HL-60/S4 (cell line): ENCODE data around the gene TIAM1.

Experiments used
- in situ Hi-C: fragments of 300-500 bp; cut with MboI; formaldehyde crosslinking; loops from 2 replicates; pipeline ENCODE4 v1.14.3; 2022; ENCODE audit warnings: low sequenced_read_pairs

The TIAM1 gene

DNA sequence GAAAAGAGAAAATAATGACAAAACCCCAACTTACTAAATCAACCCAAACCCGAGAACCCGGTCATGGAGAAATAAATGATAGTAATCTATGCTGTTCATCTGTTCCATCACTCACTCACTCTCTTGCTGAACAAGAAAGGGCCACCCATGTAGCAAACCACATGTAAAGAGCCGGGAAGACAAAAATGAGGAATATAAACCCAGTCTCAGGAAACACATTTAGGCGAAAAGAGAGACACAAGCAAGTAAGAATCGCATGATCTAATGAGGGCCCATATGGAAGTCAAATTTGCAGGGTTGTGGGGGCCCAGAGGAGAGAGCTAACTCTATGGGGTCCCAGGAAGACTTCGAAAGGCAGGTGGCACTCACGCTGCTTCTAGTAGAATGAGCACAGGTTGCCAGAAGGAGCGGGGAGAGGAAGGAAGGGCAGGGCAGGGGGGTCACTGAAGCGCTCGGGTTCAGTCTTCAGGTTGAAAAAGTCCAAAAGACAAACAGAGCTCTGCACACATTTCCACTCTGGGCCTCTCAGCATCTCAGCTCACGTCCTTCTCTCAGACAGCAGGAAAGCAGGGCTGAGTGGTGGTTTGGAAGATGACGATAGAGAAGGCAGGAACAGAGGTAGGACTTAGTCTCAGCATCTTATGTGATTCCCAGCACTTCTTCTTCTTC lies 162.8 kb downstream of the TIAM1 start:
- in situ Hi-C loops: loop anchor here (10.0 kb wide), 1 partner anchor 76 kb away; no protein-coding TSS in a partner anchor

- in situ Hi-C loops: loop anchor here (10.0 kb wide), 1 partner anchor 76 kb away; no protein-coding TSS in a partner anchor
Observed at GRCh38 chr21:31180256-31181081, 163.6 kb downstream of the TIAM1 start.

DNA sequence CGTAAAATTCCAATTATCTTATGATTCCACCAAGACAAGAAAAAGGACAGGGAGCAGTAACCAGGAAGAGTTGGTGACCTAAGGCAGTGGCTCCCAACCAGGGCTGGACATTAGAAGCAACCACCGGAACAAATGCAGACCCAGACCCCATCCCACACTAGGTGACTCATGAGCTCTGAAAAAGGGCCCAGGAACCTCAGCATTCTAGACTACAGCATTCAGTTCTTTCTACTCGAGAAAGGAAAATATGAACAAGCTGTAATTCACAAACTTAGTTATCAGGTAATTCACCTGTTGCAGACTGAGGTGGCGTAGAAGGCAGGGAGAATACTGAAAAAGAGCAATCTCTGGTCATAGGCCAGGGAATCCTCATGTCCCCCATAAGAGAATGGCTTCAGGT lies 167.3 kb downstream of the TIAM1 start:
- in situ Hi-C loops: no loop called here

DNA sequence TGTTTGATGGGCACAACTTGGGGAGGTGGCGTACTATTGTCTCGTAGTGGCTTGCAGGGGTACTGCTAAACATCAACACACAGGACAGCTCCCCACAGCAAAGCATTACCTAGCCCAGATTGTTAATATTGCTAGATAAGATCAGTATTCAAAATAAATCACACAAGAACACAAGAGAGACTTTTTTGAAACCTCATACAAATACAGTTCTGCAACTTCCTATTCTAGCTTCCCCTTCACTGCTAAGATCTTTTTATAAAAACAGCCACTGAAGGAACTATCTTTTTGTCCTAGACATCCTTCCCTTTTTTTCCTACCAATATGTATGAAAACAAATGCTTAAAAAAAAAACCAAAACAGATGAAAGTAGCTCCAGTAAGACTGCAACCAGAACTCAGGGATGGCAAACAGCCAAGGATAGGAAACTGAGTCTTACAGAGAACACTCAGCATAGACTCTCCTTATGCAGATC lies 167.9 kb downstream of the TIAM1 start:
- in situ Hi-C loops: no loop called here

DNA sequence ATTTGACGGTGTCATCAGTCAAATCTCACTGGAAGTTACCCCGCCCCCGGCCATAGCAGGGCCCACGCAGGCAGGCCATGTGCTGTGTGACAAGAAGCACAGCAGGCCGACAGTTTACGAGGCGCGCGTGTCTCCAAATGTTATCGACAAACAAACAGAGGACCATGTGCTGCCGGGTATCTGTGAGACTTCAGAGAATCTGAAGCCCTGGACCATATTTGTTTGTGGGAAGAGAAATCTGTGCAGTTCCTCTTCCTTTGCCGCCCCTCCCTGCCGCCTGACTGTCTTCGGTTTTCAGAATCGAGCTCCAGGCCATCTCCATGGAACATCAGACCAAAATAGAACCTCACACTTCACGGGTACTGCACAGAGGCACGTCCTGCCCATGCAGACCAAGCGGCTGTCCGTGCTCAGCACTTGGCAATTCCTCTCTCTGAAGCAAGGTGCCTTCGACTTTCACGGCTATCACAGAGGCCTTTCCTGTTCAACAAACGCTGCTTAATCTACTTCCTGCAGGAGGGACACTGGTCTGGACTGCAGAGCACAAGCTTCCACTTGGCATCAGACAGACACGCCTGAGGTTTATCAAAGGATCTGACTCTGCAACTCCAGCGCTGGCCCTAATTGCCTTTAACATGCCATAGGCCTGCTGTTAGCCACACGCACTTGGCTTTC lies 170.0 kb downstream of the TIAM1 start:
- in situ Hi-C loops: no loop called here

GRCh38 chr21:31172328-31172727 lies 171.7 kb downstream of the TIAM1 start:
- in situ Hi-C loops: no loop called here

- in situ Hi-C loops: no loop called here
Observed at GRCh38 chr21:31164713-31165694, 179.1 kb downstream of the TIAM1 start.

GRCh38 chr21:31162827-31163226 lies 181.2 kb downstream of the TIAM1 start:
- in situ Hi-C loops: no loop called here

- in situ Hi-C loops: no loop called here
Observed at GRCh38 chr21:31162079-31162699, 181.9 kb downstream of the TIAM1 start.

DNA sequence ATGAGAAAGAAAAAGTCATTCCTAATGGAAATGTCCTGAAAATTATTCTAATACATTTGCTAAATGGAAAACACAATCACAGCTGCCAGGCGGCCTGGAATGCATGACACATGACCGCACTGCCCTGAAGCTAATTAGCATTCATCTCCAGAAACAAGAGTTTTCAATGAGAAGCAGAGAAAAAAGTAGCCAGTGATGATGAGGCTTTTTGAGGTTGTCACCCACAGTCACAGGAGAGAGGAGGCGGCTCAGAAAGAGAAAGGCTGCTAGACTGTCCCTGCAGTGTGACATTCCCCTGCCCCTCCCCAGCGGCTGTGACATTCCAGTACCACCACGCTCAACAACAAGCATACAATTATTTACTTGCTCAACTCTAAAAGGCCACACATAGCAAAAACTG lies 182.9 kb downstream of the TIAM1 start:
- in situ Hi-C loops: no loop called here

DNA sequence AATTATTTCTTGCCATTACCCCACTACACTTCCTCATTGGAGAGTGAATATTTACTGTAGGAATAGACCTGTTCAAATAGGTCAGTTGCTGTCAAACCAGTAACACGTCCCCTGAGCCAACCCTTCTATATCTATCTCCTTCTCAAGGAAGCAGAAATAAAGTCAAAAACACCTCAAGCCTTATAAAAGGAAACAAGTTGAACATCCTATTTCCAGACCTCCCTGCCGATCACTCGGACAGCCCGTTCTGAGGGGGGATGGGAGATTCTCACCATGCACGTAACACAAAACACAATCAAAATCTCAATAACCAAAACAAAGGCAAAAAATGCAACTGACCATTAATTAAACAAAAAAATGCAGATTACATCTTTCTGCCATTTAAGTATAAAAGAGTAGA lies 184.3 kb downstream of the TIAM1 start:
- in situ Hi-C loops: no loop called here

GRCh38 chr21:31158789-31159581 lies 185.1 kb downstream of the TIAM1 start:
- in situ Hi-C loops: no loop called here

GRCh38 chr21:31157756-31158155 lies 186.3 kb downstream of the TIAM1 start:
- in situ Hi-C loops: no loop called here

GRCh38 chr21:31156662-31157061 lies 187.4 kb downstream of the TIAM1 start:
- in situ Hi-C loops: no loop called here

DNA sequence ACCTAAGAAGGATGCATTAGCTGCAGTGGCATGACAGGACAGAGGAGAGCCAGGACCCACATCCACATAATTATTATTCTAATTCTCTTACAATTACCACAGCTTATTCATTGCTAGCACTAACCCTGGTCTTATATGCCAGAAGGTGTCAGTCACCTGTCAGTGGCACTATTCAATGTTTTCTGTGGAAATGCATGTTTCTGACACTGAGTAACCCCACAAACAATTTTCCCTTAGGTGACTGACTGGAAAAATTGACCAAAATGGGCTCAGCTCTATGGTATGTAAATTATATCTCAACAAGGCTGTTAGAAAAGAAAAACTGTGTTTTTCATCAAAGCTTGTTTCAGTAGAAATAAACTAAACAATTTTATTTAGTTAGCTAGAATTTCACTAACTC lies 187.9 kb downstream of the TIAM1 start:
- in situ Hi-C loops: no loop called here

DNA sequence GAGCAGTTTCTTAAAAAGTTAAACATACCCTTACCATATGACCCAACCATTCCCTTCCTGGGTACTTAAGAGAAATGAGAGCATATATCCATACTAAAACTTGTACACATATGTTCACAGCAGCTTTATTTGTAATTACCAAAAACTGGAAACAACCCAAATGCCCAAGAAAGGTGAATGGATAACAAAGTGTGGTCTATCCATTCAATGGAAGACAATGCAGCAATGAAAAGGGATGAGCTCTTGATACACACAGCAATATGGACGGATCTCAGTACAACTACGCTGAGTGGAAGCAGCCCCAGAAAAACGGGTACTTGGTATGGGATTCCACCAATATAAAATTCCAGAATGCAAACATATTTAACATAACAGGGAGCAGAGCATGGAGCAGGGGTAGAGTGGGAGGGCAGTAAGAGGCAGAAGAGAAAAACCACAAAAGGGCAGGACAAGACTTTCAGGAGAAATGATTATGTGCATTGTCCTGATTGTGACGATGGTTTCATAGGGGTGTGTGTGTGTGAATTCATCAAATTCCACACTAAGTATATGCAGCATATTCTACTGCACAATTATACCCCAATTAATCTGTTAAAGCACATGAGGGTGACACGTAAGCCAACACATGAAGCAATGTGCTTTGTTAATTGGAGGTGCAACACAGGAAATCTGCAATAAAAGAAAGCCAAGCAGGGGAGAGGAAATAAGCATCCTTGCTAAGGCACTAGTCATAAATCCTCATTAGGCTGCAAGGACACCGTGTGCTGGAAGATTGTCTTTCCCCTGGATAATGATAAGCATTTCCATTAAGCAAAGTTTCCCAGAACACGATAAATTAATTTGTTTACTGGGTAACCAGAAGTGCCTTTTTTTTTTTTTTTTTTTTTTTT lies 192.7 kb downstream of the TIAM1 start:
- in situ Hi-C loops: no loop called here

- in situ Hi-C loops: no loop called here
Observed at GRCh38 chr21:31145274-31145673, 198.8 kb downstream of the TIAM1 start.

- in situ Hi-C loops: no loop called here
Observed at GRCh38 chr21:31143036-31143435, 201.0 kb downstream of the TIAM1 start.
